ENCODE measurements around the gene ADAMTSL2.

ADAMTSL2 gene

DNA sequence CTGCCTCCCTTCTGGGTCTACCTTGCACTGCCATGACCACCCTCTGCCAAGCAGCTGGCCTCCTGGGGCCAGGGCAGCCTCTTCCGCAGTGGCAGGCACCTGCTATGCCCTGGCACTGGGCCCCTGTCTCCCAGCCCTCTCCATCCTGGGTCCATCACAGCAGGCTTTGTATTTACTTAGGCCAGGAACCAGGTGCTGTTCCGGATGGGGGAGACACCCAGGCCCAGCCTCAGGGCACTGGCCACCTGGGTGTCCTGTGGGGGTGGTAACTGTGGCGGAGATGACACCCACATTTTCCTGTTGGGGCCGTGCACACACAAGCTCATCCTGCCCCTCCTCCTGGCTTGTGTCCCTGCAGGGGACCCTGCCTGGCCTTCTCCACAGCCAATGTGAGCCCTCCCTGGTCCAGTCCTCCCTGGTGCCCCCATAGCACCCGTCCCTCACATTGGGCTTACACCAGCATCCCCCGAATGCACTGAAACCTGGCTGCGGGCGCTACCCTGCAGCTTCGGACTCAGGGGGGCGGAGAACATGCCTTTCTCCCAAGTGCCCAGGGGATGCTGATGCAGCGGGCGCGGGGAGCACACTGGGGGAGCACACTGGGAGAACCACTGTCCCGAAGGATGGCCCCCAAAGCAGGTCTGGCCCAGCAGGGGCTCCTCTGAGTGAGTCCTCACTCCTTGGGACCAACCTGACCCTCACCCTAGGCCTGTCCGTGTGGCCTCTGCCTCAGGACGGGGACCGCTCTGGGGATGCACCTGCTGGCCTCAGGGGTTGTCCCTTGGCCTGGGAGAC is 56.8 kb downstream of the ADAMTSL2 start:
- no peak for DNase-seq (ENCODE audit: low read depth in 1 of 2, low spot score in 1 of 2)
- in situ Hi-C loops (cut with HindIII; ENCODE audit: low pct_unique_long_range_greater_than_20kb, low sequenced_read_pairs), result no loop called here
- TF ChIP-seq JUND (IDR thresholded peaks at IDR 0.05; ENCODE audit: low read depth), result no peak

DNA sequence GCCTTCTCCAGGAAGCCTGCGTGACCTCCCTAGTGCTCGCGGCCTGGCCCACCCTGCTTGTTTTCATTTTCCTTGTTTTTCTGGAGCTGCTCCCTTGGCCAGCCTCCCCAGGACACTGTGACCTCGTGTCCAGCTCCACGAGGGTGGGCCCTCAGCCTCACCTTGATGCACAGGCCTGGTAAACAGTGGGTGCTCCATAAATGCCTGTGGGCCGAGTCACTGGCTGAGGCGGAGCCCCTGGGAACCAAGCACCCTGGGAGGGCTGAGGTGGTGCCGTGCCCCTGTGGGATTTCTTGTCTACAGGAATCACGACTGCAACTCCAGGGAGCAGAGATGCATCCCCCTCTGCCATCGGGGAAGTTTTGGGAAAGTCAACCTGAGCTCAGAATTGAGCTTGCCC is 57.5 kb downstream of the ADAMTSL2 start:
- in situ Hi-C loops (cut with HindIII; ENCODE audit: low pct_unique_long_range_greater_than_20kb, low sequenced_read_pairs), result no loop called here
- TF ChIP-seq JUND (IDR thresholded peaks at IDR 0.05; ENCODE audit: low read depth), result no peak
- DNase-seq (ENCODE audit: low read depth in 1 of 2, low spot score in 1 of 2), result no peak

DNA sequence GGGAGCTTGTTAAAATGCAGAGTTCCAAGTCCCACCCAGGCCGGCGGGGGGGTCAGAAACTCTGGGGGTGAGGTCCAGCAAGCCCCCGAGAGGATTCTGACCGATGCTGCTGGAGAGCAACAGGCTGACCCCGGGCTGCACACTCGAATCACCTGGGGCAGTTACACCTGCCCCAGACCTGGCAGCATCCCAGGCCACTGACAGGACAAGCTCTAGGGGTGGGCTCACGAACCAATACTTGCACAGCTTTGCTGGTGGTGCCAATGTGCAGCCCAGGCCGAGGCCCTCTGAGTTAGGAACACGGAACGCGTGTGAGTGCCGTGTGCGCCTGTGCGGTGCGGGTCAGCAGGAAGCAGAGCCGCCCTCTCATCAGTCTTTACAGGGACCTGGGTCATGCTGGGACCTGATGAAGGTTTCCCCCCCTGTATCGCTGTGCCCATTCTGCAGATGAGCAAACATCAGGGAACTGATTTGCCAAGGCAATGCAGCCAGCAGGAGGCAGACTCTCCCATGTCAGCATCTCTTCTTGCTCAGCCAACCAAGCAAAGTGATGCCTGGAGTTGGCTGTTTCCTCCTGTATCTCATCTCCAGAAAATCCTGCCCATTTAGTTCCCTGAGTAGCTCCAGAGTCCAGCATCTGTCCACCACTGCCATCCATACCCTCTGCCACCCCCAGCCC is 58.4 kb downstream of the ADAMTSL2 start:
- TF ChIP-seq JUND (IDR thresholded peaks at IDR 0.05; ENCODE audit: low read depth), result no peak
- no peak for DNase-seq (ENCODE audit: low read depth in 1 of 2, low spot score in 1 of 2)
- in situ Hi-C loops (cut with HindIII; ENCODE audit: low pct_unique_long_range_greater_than_20kb, low sequenced_read_pairs), result no loop called here

DNA sequence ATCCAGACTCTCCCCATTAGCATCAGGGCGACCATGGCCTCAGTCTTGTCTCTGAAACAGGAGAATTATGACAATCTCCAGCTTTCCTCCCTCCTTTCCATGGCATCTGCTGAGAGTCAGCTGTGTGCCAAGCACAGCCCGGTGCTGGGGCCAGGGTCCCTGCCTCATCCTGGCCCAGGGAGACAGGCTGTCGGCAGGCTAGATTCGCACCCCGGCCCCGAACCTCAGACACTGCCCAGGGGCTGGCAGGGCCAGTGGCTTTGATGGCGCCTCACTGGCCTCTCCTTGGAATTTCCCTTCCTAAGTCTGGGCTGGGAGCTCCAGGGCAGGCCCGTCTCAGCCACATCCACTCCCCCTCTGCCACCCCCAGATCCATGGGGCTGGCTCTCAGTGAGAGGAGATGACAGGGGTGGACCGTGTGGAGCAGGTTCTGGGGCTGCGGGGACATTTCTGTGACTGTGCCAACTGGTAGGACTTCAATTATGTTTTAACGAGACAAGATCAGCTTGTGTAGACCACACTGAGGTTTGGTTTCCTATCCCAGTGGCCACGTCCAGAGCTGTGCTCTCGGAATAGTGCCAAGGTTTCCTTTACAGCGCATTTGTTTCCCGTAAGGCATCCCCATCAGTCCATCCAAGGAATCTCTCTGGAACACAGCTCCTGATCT is 59.2 kb downstream of the ADAMTSL2 start:
- TF ChIP-seq JUND (IDR thresholded peaks at IDR 0.05; ENCODE audit: low read depth), result no peak
- in situ Hi-C loops (cut with HindIII; ENCODE audit: low pct_unique_long_range_greater_than_20kb, low sequenced_read_pairs), result no loop called here

DNA sequence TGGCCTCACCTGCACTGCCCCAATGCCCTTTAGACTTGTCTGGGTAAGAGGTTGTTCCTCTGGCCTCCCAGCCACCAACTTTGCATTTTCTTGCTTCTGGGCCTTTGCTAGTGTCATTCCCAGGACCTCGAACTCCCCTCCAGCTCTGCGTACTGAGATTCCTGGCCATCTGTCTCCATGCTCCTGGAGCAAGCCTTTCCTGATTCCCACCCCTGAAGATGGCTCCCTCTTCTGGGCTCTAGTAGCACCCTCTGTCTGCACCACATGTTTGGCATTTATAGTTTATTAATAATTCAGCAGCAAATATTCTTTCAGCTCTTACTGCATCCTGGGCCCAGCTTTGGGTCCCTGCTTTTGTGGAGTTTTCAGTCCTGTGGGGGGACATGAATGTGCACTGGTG is 59.8 kb downstream of the ADAMTSL2 start:
- in situ Hi-C loops (cut with HindIII; ENCODE audit: low pct_unique_long_range_greater_than_20kb, low sequenced_read_pairs), result no loop called here
- DNase-seq (ENCODE audit: low read depth in 1 of 2, low spot score in 1 of 2), result no peak
- TF ChIP-seq JUND (IDR thresholded peaks at IDR 0.05; ENCODE audit: low read depth), result no peak

More for the DNA sequence above, 59.2 kb downstream of the ADAMTSL2 start:
- DNase-seq (ENCODE audit: low read depth in 1 of 2, low spot score in 1 of 2), result no peak

DNA sequence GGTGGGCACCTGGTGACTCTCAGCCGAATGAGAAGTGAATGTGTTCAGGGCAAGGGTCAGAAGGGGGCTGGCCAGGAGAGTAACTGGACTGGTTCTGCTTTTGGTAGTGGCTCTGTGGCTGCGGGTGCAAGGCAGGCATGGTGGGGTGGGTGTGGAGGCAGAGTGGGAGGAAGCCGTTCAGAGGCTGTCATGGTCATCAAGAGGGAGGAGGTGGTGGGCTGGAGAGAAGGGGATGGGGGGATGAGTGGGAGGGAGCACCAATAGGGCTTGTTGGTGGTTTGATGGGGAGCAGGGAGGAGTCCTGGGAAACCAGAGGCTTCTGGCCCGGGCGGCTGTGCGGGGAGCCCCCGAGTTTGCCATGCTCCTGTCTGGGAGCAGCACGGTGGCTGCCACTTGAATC is 61.4 kb downstream of the ADAMTSL2 start:
- in situ Hi-C loops (cut with HindIII; ENCODE audit: low pct_unique_long_range_greater_than_20kb, low sequenced_read_pairs), result no loop called here
- no peak for TF ChIP-seq JUND (IDR thresholded peaks at IDR 0.05; ENCODE audit: low read depth)
- DNase-seq (ENCODE audit: low read depth in 1 of 2, low spot score in 1 of 2), result no peak

DNA sequence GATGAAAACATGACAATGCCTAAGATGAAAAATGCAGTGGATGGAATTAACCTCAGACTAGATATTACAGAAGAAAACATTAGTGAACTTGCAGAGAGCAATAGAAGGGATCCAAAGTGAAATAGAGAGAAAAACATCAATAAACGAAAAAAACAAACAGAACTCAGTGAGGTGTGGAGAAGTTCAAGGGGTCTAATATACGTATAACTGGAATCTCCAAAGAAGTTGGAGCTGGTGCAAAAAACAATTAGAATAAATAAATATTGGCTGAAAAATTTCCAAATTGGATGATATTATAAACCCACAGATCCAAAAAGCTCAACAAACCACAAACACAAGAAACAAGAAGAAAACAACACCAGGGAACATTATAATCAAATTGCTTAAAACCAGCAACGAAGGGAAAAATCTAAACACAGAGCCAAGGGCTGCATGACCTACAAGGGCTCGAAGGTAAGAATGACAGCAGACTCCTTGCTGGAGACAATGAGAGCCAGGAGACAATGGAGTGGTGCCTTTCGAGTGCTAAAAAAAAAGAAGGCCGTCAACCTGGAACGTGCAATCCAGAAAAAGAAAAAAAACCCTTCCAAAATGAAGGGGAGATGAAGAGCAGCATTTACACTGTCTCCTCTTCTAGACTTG is 62.9 kb downstream of the ADAMTSL2 start:
- TF ChIP-seq JUND (IDR thresholded peaks at IDR 0.05; ENCODE audit: low read depth), result no peak
- in situ Hi-C loops (cut with HindIII; ENCODE audit: low pct_unique_long_range_greater_than_20kb, low sequenced_read_pairs), result no loop called here
- peak in 1 of 2 experiments; percentile 38 for DNase-seq (ENCODE audit: low read depth in 1 of 2, low spot score in 1 of 2)

DNA sequence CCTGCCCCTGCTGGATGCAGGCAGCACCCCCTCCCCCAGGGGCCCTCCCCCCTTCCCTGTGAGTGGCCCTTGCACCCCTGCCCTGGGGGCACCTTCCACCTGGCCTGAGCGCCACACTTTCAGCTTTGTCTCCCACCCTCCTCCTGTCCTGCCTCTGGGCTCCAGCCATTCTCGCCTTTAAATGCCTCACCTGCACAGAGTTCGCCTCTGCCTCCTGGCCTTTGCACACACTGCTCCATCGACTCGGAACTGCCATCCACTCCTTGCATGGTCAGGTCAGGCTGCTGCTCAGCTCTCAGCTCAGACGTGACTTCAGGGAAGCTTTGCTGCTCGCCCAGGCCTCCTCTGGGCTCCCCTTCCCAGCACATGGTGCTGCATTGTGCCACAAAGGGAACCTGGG is 64.5 kb downstream of the ADAMTSL2 start:
- DNase-seq (ENCODE audit: low read depth in 1 of 2, low spot score in 1 of 2), result no peak
- in situ Hi-C loops (cut with HindIII; ENCODE audit: low pct_unique_long_range_greater_than_20kb, low sequenced_read_pairs), result no loop called here
- TF ChIP-seq JUND (IDR thresholded peaks at IDR 0.05; ENCODE audit: low read depth), result no peak

DNA sequence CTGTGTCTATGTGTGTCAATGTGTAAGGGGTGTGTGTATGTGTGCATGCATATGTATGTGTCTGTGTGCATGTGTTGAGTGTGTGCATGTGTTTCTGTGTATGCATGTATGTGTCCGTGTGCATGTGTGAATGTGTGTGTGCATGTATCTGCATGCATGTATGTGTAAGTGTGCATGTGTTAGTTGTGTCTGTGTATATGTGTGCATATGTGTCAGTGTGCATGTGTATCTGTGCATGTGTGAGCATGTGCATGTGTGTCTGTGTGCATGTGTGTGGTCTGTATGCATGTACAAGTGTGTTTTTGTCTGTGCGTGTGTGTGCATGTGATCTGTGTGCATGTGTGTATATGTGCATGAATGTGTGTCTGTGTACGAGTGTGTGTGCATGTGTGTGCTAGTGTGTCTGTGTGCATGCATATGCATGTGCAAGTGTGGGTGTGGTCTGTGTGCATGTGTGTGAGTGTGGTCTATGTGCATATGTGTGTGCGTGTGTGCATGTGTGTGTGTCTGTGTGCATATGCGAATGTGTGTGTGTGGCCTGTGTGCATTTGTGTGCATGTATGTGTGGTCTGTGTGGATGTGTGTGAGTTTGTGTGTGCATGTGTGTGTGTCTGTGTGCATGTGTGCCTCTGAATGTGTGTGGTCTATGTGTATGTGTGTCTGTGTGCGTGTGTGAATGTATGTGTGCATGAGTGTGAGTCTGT is 65.1 kb downstream of the ADAMTSL2 start:
- no peak for TF ChIP-seq JUND (IDR thresholded peaks at IDR 0.05; ENCODE audit: low read depth)
- in situ Hi-C loops (cut with HindIII; ENCODE audit: low pct_unique_long_range_greater_than_20kb, low sequenced_read_pairs), result no loop called here

DNA sequence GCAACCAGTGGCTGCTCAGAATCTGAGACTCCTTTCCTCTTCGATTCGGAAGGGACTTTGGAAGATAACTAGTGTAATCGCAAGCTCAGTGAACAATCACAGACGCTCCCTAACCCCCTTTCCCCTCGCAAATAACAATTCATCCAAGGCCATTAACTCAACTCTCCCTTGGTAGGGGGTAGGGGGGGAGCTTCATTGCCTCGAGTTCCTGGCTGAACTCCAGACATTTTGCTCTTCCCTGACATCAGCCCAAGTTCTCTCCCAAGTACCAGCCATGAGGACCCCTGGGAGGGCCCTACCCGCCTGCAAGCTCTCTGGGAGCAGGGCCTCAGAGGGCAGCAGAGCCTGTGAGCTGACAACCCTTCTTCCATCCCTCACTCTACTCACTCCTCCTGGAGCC is 66.2 kb downstream of the ADAMTSL2 start:
- DNase-seq (ENCODE audit: low read depth in 1 of 2, low spot score in 1 of 2), result no peak
- TF ChIP-seq JUND (IDR thresholded peaks at IDR 0.05; ENCODE audit: low read depth), result no peak
- in situ Hi-C loops (cut with HindIII; ENCODE audit: low pct_unique_long_range_greater_than_20kb, low sequenced_read_pairs), result no loop called here

More for the DNA sequence above, 65.1 kb downstream of the ADAMTSL2 start:
- DNase-seq (ENCODE audit: low read depth in 1 of 2, low spot score in 1 of 2), result no peak

DNA sequence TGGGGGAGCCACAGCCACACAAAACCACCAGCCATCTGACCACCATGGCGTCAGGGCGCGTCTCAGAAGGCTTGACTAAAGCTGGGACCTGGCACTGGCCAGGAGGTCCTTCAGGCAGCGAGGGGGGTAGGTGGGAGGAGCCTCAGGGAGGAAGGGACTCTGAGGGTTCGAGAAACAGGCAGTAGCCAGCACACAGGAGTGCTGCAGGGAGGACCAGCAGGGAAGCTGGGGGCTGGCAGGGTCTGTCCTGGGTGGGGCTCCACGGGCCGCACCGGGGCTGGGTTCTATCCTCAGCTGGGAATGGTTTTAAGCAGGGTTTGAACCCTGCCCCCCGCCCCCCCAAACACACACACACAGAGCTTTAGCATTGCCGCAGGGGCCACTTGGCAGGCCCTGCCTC is 67.2 kb downstream of the ADAMTSL2 start:
- in situ Hi-C loops (cut with HindIII; ENCODE audit: low pct_unique_long_range_greater_than_20kb, low sequenced_read_pairs), result no loop called here
- no peak for TF ChIP-seq JUND (IDR thresholded peaks at IDR 0.05; ENCODE audit: low read depth)
- no peak for DNase-seq (ENCODE audit: low read depth in 1 of 2, low spot score in 1 of 2)

DNA sequence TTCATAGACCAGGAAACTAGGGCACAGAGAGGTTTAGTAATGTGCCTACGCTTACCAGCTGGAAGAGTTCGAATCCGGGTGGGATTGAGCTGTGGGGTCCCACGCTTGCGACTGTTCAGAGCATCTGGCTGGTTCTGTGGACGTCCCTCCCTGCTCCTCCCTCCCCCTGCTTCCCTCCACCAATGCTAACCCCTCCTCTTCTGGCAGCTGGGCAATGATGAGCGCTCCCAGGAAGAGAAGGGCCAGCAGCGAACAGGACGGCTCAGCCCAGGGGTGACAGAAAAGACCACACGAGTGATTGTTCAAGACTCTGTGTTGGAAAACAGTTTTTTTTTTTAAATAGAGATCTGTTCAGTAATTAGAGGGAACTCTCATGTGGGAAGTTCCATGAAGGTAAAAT is 67.8 kb downstream of the ADAMTSL2 start:
- DNase-seq (ENCODE audit: low read depth in 1 of 2, low spot score in 1 of 2), result no peak
- TF ChIP-seq JUND (IDR thresholded peaks at IDR 0.05; ENCODE audit: low read depth), result no peak
- in situ Hi-C loops (cut with HindIII; ENCODE audit: low pct_unique_long_range_greater_than_20kb, low sequenced_read_pairs), result no loop called here
